GM23338 (cell line): ENCODE measurements around the gene SBK1. TPM values are rescaled to one million over a fixed set of nuclear protein-coding genes. Genes with fewer than 3 reads are reported as not detected.

Source experiments
- ATAC-seq: fragments of 200-7000 bp; cut with Tn5 transposase; 3 replicates; pipeline ENCODE4 v1.9.1; 2020
- DNase-seq: peaks from one replicate; pipeline ENCODE4 v3.0.0-alpha.2; 2015; ENCODE audit warnings: low spot score
- H2AFZ ChIP-seq: fragments of 200-600 bp; sonication (generic); 2 replicates; pipeline ENCODE4 v1.8.0; 2016; ENCODE audit warnings: antibody characterized with exemption, mild to moderate bottlenecking, moderate library complexity
- H3F3A ChIP-seq: fragments of 200-600 bp; sonication (generic); replicated peaks from 2 replicates; pipeline ENCODE4 v1.8.0; 2017; ENCODE audit warnings: antibody characterized with exemption, mixed run types, low read depth
- H3K27ac ChIP-seq: fragments of 200-600 bp; sonication (generic); 2 replicates; pipeline ENCODE4 v1.6.1; 2016; ENCODE audit warnings: low read depth
- H3K27me3 ChIP-seq: fragments of 200-600 bp; sonication (generic); 2 replicates; pipeline ENCODE4 v1.8.0; 2016; ENCODE audit warnings: mild to moderate bottlenecking, mixed run types, moderate library complexity; ENCODE audit not compliant: insufficient read depth
- H3K36me3 ChIP-seq: fragments of 200-600 bp; sonication (generic); 2 replicates; pipeline ENCODE4 v1.8.0; 2016; ENCODE audit warnings: mild to moderate bottlenecking; ENCODE audit not compliant: insufficient read depth
- H3K4me1 ChIP-seq: fragments of 200-600 bp; sonication (generic); 2 replicates; pipeline ENCODE4 v1.8.0; 2016; ENCODE audit warnings: mild to moderate bottlenecking, moderate library complexity; ENCODE audit not compliant: insufficient read depth
- H3K4me2 ChIP-seq: fragments of 200-600 bp; sonication (generic); 2 replicates; pipeline ENCODE4 v1.7.1; 2017; ENCODE audit warnings: mixed run types
- H3K4me3 ChIP-seq: fragments of 200-600 bp; sonication (generic); 2 replicates; pipeline ENCODE4 v1.6.1; 2016; ENCODE audit warnings: mixed run types
- H3K79me2 ChIP-seq: fragments of 200-600 bp; sonication (generic); replicated peaks from 2 replicates; pipeline ENCODE4 v1.8.0; 2017; ENCODE audit warnings: mild to moderate bottlenecking; ENCODE audit not compliant: insufficient read depth
- H3K9me2 ChIP-seq: fragments of 200-600 bp; sonication (generic); 2 replicates; pipeline ENCODE4 v1.8.0; 2017; ENCODE audit not compliant: insufficient read depth
- H4K20me1 ChIP-seq: fragments of 200-600 bp; sonication (generic); replicated peaks from 2 replicates; pipeline ENCODE4 v1.8.0; 2017; ENCODE audit warnings: mild to moderate bottlenecking; ENCODE audit not compliant: insufficient read depth
- H3K27ac Mint-ChIP-seq: 2 replicates; pipeline ENCODE4 v1.8.0; 2020; ENCODE audit warnings: inconsistent platforms, mild to moderate bottlenecking, moderate library complexity, mixed read lengths
- H3K27me3 Mint-ChIP-seq: 3 replicates; pipeline ENCODE4 v1.8.0; 2022; ENCODE audit warnings: low read depth, mild to moderate bottlenecking, moderate library complexity, mixed read lengths, inconsistent platforms; ENCODE audit not compliant: insufficient read depth, poor library complexity
- H3K36me3 Mint-ChIP-seq: 3 replicates; pipeline ENCODE4 v1.8.0; 2021; ENCODE audit warnings: low read depth, mild to moderate bottlenecking, inconsistent platforms, moderate library complexity, mixed read lengths
- H3K4me1 Mint-ChIP-seq: 3 replicates; pipeline ENCODE4 v1.8.0; 2020; ENCODE audit warnings: mild to moderate bottlenecking, inconsistent platforms, mixed read lengths
- H3K4me3 Mint-ChIP-seq: 3 replicates; pipeline ENCODE4 v1.8.0; 2021; ENCODE audit warnings: moderate library complexity, mild to moderate bottlenecking, inconsistent platforms, mixed read lengths
- H3K9me3 Mint-ChIP-seq: 3 replicates; pipeline ENCODE4 v1.8.0; 2020; ENCODE audit warnings: moderate library complexity, mild to moderate bottlenecking, inconsistent platforms, mixed read lengths
- CREB1 ChIP-seq: fragments of 250-450 bp; sonication (Bioruptor Pico); IDR thresholded peaks from 2 replicates; pipeline ENCODE4 v1.5.0; 2020; ENCODE audit warnings: low read depth, mild to moderate bottlenecking, moderate library complexity
- ETS1 ChIP-seq: IDR thresholded peaks from 2 replicates; pipeline ENCODE4 v1.6.1; 2016; ENCODE audit warnings: antibody characterized with exemption
- EZH2phosphoT487 ChIP-seq: fragments of 200-600 bp; sonication (generic); IDR thresholded peaks from one replicate; pipeline ENCODE4 v1.8.1; 2018; ENCODE audit warnings: antibody characterized with exemption; ENCODE audit not compliant: unreplicated experiment
- POLR2AphosphoS5 ChIP-seq: IDR thresholded peaks from 2 replicates; pipeline ENCODE4 v1.6.1; 2016; ENCODE audit warnings: antibody characterized with exemption, low read depth
- REST ChIP-seq: IDR thresholded peaks from one replicate; pipeline ENCODE4 v1.6.1; 2018; ENCODE audit warnings: antibody characterized with exemption; ENCODE audit not compliant: unreplicated experiment
- STAT1 ChIP-seq: IDR thresholded peaks from one replicate; pipeline ENCODE4 v1.6.1; 2016; ENCODE audit warnings: antibody characterized with exemption; ENCODE audit not compliant: unreplicated experiment
- ZNF114 ChIP-seq: fragments of 250-450 bp; sonication (Bioruptor Pico); IDR thresholded peaks from 2 replicates; pipeline ENCODE4 v1.5.0; 2020; ENCODE audit warnings: mild to moderate bottlenecking, moderate library complexity
- ZNF462 ChIP-seq: fragments of 250-450 bp; sonication (Bioruptor Pico); IDR thresholded peaks from 2 replicates; pipeline ENCODE4 v1.5.0; 2020; ENCODE audit warnings: mild to moderate bottlenecking, moderate library complexity
- polyA plus RNA-seq: library from polyadenylated mRNA; unstranded; fragments of >200 nt; fragmentation: Nextera tagmentation; extraction: Ambion mirVana; gene quantifications from 2 replicates; pipeline ENCODE4 v1.2.1, GENCODE V29; 2016
- total RNA-seq: library from RNA; depleted of rRNA; stranded (reverse); fragments of >200 nt; shearing (Covaris generic); gene quantifications from 2 replicates; pipeline ENCODE4 v1.2.3, GENCODE V29; 2014

Gene SBK1
- total and polyA plus RNA-seq, 2 experiments from 2014 or later, result 23.9 to 68.1 TPM

GRCh38 chr16:28289939-28290858 is 2.1 kb upstream of the SBK1 start:
- ATAC-seq (no peak), DNase-seq (no peak)
- Mint-ChIP-seq H3K27ac (peak overlapping the region; percentile 51), H3K4me3 (peak overlapping the region; percentile 77), H3K36me3 (peaks cover 29% of the 10 kb centered on the region), H3K27me3 (peaks cover 21% of the 10 kb centered on the region), H3K9me3 (no peaks in the 10 kb centered on the region), H3K4me1 (peaks cover 28% of the 10 kb centered on the region)
- no peaks in the 10 kb centered on the region for H3K27me3 ChIP-seq
- H3K4me1 ChIP-seq, result peaks cover 25% of the 10 kb centered on the region
- peak overlapping the region; percentile 89 for H3K4me2 ChIP-seq
- H3K27ac ChIP-seq, result no peak overlapping the region
- H3F3A ChIP-seq, result peaks cover 8% of the 10 kb centered on the region; the same call in 1 of the 2 replicates
- H3K9me2 ChIP-seq, result no peaks in the 10 kb centered on the region
- no peaks in the 10 kb centered on the region; the same call in 1 of the 2 replicates for H4K20me1 ChIP-seq
- H2AFZ ChIP-seq, result no peak overlapping the region
- TF ChIP-seq ETS1 (no peak), POLR2AphosphoS5 (no peak), EZH2phosphoT487 (no peak), REST (no peak)
- H3K36me3 ChIP-seq, result no peaks in the 10 kb centered on the region; the same call in 1 of the 2 replicates
- peak overlapping the region; percentile 93 for H3K4me3 ChIP-seq
- peaks cover 51% of the 10 kb centered on the region for H3K79me2 ChIP-seq

- Histone ChIP-seq H4K20me1 (no peaks in the 10 kb centered on the region; the same call in 1 of the 2 replicates), H3K79me2 (peaks cover 58% of the 10 kb centered on the region), H3K9me2 (no peaks in the 10 kb centered on the region), H3F3A (peaks cover 10% of the 10 kb centered on the region; the same call in 1 of the 2 replicates), H3K36me3 (no peaks in the 10 kb centered on the region; the same call in 1 of the 2 replicates), H3K27me3 (no peaks in the 10 kb centered on the region), H3K4me1 (peaks cover 25% of the 10 kb centered on the region), H3K4me3 (peak overlapping the region; percentile 93), H3K4me2 (peak overlapping the region; percentile 89), H3K27ac (no peak overlapping the region), H2AFZ (no peak overlapping the region)
- no peaks in the 10 kb centered on the region for H3K9me3 Mint-ChIP-seq
- H3K4me1 Mint-ChIP-seq, result peaks cover 32% of the 10 kb centered on the region
- peak overlapping the region; percentile 68 for H3K27ac Mint-ChIP-seq
- H3K27me3 Mint-ChIP-seq, result peaks cover 19% of the 10 kb centered on the region
- DNase-seq, result no peak
- ATAC-seq, result no peak
- H3K4me3 Mint-ChIP-seq, result peak overlapping the region; percentile 77
- H3K36me3 Mint-ChIP-seq, result peaks cover 31% of the 10 kb centered on the region
- TF ChIP-seq ZNF462 (no peak), CREB1 (CRISPR knock-in tag) (no peak), ETS1 (no peak), ZNF114 (CRISPR knock-in tag) (no peak), STAT1 (no peak)
Measured at GRCh38 chr16:28290859-28291254, 1.5 kb upstream of the SBK1 start.
